ENCODE results near the gene EFCAB8.

DNA sequence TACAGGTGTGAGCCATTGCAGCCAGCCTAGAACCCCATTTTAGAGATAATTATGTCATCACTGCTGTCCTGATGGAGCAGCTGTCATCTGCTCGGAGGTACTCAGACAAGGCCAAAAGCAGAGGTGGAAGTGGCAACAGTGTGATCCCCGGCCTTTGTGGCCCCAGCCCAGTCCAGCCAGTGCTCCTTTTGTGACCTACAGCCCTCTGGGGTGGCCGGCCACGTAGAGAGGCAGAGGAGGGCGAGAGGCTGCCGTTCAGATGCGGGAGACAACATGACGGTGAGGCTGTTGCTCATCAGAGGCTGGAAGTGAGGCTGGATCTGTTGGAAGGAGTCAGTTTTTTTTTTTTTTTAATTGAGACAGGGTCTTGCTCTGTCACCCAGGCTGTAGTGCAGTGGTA, 32.8 kb downstream of the EFCAB8 start:
- TF ChIP-seq CTCF (IDR thresholded peaks at IDR 0.05), result no peak
- TF ChIP-seq POLR2A (IDR thresholded peaks at IDR 0.05), result no peak

Data from uterus (tissue), 2 donors.